Effector CD8-positive, alpha-beta T cell (primary cell): ENCODE results near the gene PHLPP2.

Source experiments
- DNase-seq: peaks from one replicate; lab custom pipeline; 2025; lab: John Stamatoyannopoulos, UW

The PHLPP2 gene

DNA sequence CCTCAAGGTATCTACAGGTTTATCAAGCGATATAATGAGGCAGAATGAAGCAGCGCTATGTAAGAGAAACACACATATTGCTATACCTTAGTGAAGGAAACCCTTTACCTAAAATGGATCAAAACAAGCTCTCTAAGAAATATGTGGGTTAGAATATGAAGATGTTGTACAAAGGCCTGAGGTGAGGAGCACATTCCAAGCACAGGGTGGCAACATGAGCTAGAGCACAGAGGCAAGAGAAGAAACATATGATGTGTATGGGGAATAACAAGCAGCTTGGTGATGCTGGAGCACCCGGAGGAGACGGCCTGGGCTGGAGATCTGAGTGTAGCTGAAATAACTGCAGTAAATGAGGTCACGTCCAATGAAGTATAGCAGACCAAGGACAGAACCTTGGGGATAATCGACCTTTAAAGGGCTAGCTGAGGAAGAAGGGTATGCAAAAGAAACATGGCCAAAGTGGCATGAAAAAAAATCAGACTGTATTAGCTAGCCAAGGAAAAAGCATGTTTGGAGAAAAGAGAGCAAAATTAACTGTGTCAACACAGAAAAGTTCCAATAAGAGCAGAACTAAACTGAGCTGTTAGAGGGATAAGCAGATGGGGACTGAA is 54.5 kb downstream of the PHLPP2 start:
- DNase-seq = no peak

DNA sequence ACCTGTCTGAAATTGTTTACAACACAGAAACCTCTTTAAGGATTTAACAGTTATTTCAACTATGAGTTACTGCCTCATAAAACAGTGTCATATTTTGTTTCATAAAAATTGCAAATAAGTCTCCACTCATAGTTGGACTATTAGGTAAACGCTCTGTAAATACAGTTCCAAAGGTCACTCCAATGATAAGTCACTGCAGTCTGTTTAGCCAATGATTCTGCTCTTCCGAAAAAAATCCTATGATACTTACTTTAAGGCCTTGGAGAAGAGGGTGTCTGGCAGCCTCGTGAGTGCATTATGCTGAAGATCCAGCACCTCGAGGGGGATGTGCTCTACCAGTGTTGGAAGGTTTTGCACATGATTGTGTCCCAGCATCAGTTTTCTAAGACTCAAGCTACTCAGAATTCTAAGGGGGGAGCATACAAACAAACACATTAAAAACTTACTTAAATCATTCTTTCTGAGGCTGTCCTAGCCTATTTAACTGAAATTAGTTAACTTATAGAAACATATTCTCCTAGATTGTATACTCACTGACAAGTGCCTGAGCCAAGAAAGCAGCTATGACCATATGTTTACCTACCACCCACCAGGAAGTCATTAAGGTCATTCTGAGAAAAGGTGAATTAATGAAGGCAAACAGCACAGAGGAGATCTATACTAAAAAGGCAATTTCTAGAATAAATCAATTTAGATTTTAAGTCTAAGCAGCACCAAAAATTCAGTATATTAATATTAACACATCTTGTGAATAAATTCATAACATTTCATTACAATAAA is 57.4 kb downstream of the PHLPP2 start:
- DNase-seq = no peak

- DNase-seq = no peak
Observed at GRCh38 chr16:71666264-71666663, 58.2 kb downstream of the PHLPP2 start.

DNA sequence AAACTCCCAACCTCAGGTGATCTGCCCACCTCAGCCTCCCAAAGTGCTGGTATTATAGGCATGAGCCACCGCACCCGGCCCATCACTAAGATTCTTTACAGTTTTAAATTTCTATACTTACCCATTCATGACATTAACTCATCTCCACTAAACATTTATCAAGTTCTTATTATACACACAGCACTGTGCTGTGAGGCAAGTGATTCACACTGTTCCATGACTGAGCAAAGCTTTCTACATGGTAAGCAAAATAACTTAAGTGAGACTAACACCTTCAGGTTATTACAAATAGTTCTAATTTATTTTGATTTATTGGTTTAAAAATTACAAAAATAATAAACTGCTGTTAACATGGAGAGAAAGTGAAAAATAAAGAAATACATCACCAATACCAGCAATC is 65.0 kb downstream of the PHLPP2 start:
- DNase-seq = no peak

- no peak for DNase-seq
Observed at GRCh38 chr16:71658771-71659170, 65.7 kb downstream of the PHLPP2 start.

DNA sequence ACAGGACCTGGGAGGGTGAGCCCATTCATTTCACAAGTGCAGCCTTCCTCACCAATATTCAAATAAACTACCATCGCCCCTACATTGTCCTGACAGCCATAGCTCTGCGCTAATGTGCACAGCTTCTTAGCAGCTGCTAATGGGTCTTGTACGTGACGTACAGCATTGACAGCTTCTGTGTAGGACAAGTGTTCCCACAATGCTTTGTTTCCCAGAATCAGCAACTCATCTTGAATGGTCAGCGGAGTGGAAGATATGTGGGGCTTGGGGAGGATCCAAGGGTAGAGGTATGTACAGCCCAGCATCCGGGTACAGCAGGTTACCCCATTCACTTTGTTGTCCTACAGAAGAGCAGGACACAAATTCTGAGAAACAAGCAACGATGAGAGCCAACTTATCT is 74.8 kb downstream of the PHLPP2 start:
- DNase-seq = no peak

DNA sequence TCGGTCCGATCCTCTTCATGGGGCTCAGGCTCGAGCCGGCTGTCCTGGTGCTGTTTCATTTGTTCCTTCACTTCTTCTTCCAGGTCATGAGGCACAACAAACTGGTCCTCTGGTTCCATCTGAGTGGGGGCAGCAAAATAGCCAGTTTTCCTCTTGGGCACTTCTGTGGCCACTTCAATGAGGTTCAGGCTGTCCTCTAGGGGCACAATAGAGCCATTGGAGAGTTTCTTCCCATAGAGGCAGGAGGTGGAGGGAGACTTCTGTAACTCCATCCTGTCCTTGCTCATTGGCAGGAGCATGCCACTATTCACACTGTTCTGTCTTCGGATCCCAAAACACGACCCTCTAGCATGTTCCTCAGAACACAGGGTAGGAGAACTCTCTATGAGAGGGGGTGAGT is 75.6 kb downstream of the PHLPP2 start:
- DNase-seq = no peak

DNA sequence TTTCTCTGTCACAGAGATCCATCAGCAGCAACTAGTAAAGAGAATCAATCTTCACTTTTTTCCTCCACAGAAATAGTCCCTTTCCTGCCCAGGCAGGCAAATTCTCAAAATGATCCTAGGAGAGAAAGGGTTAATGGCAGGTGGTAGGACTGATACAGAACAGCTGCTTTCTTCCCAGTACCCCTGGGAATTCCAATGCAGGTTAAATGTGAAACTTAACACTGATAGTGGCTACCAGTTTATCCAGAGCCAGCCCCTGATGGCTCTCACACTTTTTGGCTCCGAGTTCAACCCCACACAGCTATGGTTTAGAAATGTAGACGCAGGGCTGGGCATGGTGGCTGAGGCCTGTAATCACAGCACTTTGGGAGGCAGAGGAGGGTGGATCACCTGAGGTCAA is 76.3 kb downstream of the PHLPP2 start:
- DNase-seq = no peak

DNA sequence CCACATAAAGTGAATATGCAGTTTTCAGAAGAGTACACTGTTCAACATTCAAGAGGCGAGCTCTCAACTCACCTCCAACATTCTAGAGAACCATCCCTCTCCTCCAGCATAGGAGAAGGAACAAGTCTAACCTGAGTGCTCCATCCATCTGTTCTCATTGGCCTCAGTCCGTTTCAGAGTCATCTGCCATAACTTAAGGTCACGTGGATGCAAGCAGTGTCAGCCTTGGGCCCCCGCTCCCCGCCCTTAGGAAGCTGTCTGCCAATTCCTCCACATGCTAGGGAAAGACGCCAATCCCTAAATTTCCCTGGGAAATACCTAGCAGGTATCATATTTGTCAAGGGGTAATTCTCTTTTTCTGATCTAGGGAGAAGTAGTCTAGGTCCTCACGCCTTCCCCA is 77.1 kb downstream of the PHLPP2 start:
- no peak for DNase-seq

DNA sequence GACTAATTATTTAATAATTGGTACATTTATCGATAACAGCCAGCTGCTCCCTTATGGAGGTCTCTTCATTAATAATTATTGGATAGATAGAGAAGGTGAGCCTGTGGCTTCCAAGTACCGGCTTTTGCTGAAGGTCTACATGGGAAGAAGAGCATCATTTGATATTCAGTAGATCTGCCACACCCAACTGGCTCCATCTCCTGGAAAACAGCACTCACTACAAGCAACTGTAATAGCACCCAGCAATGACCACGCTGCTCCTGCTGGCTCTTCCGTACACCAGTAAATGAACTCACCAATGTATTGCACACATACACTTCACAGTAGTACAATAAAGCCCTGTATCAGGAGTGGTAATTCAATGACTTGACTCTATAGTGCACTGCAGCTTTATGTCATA is 79.1 kb downstream of the PHLPP2 start:
- DNase-seq = no peak

DNA sequence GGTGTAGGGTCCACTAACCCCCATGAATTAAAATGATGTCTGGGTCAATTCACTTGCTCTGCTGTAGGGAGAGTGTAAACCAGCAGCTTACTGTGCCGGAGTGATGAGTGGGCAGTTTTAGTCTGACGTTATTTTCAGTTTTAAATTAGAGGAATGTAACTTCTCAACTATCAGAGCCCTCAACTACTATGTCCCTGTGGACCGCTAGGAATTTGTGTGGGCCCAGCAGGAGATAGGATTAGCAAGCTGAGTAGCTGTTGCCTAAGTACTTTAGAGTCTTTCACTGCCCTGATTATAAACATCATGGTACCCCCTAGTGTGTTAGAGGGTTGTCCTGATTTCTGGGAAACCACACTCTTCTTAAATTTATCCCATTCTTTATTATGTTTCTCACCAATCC is 87.1 kb downstream of the PHLPP2 start:
- DNase-seq = no peak

GRCh38 chr16:71635632-71636031 is 88.9 kb downstream of the PHLPP2 start:
- DNase-seq = no peak

GRCh38 chr16:71631776-71632175 is 92.7 kb downstream of the PHLPP2 start:
- DNase-seq = no peak

GRCh38 chr16:71630808-71631207 is 93.7 kb downstream of the PHLPP2 start:
- no peak for DNase-seq

DNA sequence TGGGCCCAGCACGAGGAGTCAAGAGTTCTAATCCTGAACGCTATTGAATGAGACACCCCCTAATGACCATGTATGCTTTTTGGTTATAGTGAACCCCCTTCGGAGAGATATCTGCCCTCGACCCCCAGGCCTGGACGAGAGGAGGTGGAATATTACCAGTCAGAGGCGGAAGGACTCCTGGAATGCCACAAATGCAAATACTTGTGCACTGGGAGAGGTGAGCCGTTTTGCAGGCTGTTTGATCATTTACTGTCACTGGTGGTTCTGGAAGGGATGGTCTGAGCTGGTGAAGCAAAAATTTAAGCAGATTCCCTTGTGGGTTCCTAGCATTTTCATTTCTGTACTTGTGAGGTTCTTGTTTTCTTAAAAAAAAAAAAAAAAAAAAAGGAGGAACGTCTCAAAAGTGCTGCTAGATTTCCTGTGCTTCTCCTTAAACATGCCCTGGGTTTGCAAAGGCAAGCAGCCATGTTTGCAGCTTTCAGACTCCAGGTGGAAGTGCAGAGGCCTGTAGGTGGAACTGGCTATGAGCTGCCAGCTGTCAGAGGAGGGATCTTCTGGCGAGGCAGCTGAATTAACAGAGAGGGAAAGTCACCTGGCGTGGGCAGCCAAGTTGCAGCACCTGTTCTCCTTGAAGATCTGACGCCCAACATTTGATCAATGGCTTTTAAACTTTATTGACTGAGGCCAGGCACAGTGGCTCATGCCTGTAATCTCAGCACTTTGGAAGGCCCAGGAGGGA is 95.1 kb downstream of the PHLPP2 start:
- no peak for DNase-seq

- no peak for DNase-seq
Observed at GRCh38 chr16:71628810-71629209, 95.7 kb downstream of the PHLPP2 start.

DNA sequence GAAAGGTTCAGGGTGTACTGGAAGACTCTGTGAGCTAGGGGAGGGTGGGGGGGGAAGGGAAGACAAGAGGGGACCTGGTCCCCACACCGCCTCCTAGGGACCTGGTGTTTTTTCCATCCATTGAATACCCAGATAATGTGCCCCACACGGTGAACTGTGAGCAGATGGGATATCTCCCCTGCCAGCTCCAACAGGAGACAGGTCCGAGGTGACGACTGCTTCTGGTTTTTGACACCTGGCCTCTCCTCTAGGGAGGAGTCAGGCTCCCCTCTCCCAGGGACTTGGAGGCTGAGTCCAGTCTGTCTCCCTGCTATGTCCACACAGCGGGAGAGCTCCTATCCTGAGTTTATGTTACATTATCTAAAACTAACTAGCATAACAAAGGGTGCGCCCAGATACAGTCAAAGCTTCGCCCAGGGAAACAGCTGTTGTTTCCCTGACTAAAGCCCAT is 96.7 kb downstream of the PHLPP2 start:
- no peak for DNase-seq

- no peak for DNase-seq
Observed at GRCh38 chr16:71626858-71627213, 97.7 kb downstream of the PHLPP2 start.

GRCh38 chr16:71626018-71626857 is 98.3 kb downstream of the PHLPP2 start, which contains the start of gene MARVELD3:
TSS of gene MARVELD3 (plus strand) at chr16:71626184. CDS start at chr16:71626230, 46 bp downstream.
- no peak for DNase-seq

GRCh38 chr16:71625113-71625850 is 99.2 kb downstream of the PHLPP2 start:
- DNase-seq = no peak

- no peak for DNase-seq
Observed at GRCh38 chr16:71623597-71623996, 100.9 kb downstream of the PHLPP2 start.
